HG03521 (cell line): ENCODE results near the gene EVX1.

Experiments
- ATAC-seq: cut with Tn5 transposase; IDR thresholded peaks from one replicate; pipeline ENCODE4 v1.9.1; 2021; ENCODE audit warnings: mild to moderate bottlenecking, moderate library complexity; ENCODE audit not compliant: unreplicated experiment

EVX1 gene

DNA sequence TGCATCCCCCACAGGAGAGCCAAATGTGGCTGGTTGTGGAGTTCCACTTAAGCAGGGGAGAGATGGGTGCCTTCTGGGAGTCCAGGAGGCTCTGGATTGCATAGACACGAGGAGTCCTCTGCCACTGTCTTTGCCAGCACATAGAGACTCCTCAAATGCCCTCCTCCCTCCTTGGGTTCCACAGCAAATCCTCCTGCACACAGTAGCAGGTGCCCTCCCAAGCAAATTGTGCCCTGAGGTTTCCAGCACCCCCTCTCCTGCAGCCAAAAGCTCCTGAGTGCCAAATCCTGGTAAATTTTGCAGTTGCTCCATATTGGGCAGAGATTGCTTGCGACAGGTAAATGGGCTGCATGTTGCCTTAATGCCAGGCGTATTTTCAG lies 5.8 kb downstream of the EVX1 start:
- ATAC-seq, result no peak

DNA sequence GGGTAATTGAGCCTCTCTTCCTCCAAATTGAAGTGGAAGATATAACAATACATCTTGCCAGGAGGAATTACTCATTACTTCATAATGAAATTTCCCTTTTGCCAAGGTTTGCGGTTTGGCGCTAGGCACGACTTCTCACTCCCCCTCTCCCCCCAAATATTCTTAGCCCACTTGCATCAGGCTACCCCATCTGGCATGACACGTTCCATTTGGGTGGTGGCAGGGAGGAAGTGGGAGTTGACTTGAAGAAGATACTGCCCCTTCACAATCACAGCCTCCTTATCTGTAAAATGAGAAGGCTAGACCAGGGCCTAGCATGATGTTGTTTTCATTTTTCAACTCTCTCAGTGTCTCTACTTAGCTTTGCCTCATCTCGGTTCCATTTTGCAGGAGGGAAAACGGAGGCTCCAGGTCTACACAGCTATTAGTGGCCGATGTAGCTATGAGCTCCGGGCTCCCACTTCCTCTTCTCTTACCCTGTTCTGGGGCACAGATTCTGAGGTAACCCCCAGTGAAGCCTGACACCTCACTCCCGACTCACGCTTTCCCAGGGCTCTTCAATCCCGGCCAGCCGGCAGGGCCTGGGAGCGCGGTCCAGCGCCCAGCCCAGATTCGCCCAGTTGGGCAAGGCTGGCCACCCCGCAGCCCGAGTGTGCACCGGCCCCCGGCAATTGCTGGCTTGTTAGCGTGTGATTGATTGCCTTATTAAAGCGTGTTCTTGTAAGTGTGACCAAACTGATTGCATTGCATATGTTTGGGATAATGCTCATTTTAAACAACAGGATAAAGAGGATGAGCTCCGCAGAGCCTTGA lies 6.5 kb downstream of the EVX1 start:
- ATAC-seq, result no peak

DNA sequence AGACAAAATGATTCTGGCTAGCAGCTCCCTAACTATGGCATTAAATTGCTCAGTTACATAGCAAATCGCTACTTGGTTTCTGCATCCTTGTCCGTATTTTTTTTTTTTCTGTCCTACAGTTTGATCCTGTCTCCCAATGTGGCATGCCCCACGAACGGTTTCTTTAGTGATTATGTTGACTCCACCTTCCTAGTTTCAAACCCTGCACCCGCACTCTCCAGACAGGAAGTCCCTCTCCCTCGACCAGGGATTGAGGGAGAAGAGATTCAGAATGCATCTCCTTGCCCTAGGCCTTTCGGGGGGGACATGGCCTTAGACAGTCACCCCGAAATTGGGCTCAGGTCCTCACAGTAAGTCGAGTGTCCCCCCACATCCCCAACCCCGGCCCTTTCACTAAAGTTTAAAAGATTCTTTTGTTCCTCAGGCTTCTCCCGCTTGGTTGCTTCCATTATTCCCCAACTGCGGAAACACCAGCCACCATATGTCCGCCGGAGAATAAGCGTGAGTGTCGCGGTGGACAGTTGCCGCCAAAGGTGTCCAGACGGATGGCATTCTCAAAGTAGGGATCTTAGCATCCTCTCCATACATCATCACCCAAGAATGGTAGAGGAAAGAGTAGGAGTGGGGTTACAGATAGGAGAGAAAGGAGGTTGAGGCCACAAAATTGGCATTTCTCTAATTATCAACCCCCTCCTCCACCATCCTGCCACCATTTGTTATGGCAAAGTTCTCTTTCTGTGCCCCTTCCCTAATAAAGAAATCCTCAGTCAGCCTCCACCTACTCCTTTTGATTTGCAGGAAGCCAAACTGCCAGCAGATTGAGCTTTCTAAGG lies 7.3 kb downstream of the EVX1 start:
- ATAC-seq, result no peak

GRCh38 chr7:27250557-27251070 lies 8.0 kb downstream of the EVX1 start:
- ATAC-seq, result no peak

DNA sequence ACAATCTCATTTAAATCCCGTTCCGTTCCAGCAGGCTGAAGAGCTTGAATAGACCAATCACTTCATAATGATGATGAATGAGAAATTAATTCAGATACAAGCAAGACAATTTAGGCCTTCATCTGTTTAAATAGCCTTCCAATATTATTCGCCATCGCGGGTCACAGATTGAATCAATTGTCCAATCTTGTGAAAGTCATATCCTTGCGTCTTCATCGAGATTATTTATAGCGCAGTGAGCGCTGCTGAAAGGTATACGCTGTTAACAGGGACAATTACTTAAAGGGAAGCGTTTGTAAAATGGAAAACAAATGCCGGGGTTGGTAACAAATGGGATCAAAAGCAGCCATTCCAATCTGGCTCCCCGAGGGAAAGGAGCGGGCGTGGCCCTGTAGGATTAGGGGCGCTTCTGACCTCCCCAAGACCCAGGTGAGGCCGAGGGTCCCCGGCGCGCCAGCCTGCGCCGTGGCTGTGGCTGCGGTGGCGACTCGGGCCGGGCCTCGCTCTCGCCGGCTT lies 8.6 kb downstream of the EVX1 start:
- no peak for ATAC-seq

DNA sequence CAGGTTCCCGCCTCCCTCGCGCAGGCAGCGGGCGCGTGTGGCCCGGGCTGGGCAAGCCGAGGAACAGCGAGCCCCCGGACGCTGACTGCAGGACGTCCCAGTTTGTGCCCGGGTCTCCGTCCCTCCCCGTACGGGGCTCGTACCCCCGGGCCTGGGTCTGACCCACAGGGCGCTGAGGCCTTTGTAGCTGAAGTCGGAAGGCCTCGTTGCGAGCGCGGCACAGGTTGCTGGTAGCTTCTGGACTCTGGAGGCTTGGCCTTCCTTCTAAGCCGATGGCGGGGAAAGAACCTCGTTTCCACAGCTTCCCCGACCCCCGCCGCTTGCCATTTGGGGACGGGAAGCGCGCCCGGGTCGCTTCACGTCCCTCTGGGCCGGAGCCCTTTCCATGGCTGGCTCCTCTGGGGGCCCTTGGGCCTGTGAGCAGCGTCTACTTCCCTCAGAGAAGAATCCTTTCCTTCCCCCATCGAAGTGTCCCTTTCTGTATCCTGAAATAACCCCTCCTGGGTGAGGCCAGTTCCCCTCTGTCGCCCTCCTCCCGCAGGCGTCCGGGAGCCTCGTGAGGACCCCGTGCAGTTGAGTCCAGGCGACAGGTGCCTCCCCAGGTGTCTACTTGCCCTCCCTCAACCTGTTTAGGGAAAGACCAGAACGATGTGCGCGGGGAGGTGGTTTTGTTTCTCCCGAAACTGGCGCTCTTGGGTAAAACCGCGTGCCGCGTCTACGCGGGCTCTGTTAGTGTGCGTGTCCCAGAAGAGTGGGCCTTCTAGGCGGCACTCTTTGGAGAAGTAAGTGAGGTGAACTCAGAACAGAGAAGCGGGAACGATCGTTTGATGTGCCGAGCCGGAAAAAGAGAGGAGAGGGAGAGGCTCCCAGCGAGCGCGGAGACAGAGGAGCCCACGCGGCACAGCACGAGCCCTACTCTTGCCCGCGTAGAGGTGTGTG lies 9.3 kb downstream of the EVX1 start:
- no peak for ATAC-seq

DNA sequence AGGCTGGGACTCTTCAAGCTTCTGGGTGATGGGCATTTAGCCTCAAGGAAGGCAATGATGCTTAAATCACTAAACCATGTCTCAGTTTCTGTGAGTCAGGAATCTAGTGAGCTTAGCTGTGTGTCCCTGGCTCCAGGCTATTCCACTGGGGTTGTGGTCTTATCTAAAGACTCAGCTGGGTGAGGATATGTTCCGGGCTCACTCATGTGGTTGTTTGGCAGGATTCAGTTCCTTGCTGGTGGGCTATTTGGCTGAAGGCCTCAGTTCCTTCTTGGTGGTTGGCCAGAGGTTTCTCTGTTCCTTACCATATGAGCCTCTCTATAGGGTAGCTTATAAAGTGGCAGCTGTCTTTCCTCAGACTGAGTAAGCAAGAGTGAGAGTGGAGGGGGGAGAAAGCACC lies 12.0 kb downstream of the EVX1 start:
- no peak for ATAC-seq

GRCh38 chr7:27260211-27260610 lies 17.6 kb downstream of the EVX1 start:
- ATAC-seq, result no peak

- no peak for ATAC-seq
Measured at GRCh38 chr7:27262121-27262520, 19.5 kb downstream of the EVX1 start.

- ATAC-seq, result no peak
Measured at GRCh38 chr7:27263781-27264180, 21.2 kb downstream of the EVX1 start.

- ATAC-seq, result no peak
Measured at GRCh38 chr7:27269455-27269854, 26.9 kb downstream of the EVX1 start.

- no peak for ATAC-seq
Measured at GRCh38 chr7:27271384-27271783, 28.8 kb downstream of the EVX1 start.

DNA sequence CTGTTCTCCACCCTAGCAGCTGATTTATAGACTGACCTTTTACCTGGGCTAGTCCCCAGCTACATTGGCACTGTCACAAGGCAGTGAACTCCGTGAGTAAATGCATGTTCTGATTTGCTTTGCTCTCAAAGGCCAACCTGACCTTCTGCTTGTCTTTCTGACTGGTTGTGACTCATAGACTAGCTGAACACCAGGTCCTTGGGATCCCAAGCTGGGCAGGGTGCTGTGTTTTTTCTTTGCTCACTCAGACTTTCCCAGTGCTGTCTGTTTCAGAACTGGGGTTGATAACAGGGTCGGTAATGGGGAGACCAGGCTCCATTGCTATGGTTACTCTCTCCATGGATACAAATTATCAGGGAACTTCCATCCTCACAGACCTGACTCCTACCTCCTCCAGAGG lies 35.0 kb downstream of the EVX1 start:
- no peak for ATAC-seq

DNA sequence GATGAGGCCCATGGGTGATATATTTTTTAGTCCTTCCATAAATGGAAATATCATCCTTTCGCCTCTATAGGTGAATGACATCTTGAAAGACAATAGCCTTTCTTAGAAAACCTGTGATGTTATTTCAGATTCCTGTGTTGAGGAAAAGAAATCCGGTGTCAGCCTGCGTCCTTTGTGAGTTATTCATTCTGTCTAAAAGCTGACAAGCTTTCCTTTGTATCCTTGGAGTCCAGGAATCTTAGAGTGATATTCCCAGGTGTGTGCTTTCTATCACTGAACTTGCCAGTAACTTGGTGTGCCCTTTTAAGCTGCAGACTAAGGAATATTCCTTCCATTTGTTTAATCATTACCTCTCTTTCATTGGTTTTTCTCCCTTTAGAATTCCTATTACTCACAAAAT lies 41.0 kb downstream of the EVX1 start:
- ATAC-seq, result no peak

DNA sequence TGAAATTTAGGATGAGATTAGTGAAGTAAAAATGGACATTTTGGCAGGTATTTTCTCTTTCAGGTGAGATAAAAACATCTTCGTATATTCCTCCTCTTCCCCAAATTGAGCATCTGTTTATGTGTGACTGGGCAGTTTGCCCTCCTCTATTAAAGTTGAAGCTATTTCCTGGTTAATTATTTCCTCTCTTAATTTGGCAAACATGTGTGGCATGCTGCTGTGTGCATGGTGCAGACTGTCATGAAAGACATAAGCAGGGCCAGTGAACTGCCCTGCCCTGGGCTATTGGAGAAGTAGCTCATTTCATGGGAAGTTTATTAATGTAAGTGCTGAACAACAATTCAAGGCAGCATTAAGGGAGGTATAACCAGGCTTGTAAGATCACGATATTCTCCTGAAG lies 52.6 kb downstream of the EVX1 start:
- ATAC-seq, result no peak

- ATAC-seq, result no peak
Measured at GRCh38 chr7:27297356-27297755, 54.8 kb downstream of the EVX1 start.
